Activated naive CD4-positive, alpha-beta T cell treated with anti-CD3 and anti-CD28 coated beads, Interleukin-2, amount 10 ng/mL, durations not matched to agents 7 days and 5 days (primary cell): ENCODE results near the gene FPR2.

Experiments used
- CTCF ChIA-PET: fragments of 350-600 bp; sonication (Branson Sonifier 250); formaldehyde crosslinking; loops from one replicate; lab custom pipeline; 2021; ENCODE audit warnings: antibody characterized with exemption; lab: Charles Lee
- DNase-seq: peaks from one replicate; pipeline ENCODE4 v3.0.0-alpha.2; 2020
- H3K27ac Mint-ChIP-seq: one replicate; pipeline ENCODE4 v1.8.0; 2021; ENCODE audit warnings: mild to moderate bottlenecking, moderate library complexity, mixed read lengths
- H3K27me3 Mint-ChIP-seq: one replicate; pipeline ENCODE4 v1.8.0; 2021; ENCODE audit warnings: mild to moderate bottlenecking, mixed read lengths
- H3K36me3 Mint-ChIP-seq: one replicate; pipeline ENCODE4 v1.8.0; 2021; ENCODE audit warnings: mixed read lengths
- H3K4me1 Mint-ChIP-seq: one replicate; pipeline ENCODE4 v1.8.0; 2021; ENCODE audit warnings: mixed read lengths
- H3K4me3 Mint-ChIP-seq: one replicate; pipeline ENCODE4 v1.8.0; 2021; ENCODE audit warnings: mild to moderate bottlenecking, moderate library complexity, mixed read lengths
- H3K9me3 Mint-ChIP-seq: one replicate; pipeline ENCODE4 v1.8.0; 2021; ENCODE audit warnings: mixed read lengths

Gene FPR2, protein sequence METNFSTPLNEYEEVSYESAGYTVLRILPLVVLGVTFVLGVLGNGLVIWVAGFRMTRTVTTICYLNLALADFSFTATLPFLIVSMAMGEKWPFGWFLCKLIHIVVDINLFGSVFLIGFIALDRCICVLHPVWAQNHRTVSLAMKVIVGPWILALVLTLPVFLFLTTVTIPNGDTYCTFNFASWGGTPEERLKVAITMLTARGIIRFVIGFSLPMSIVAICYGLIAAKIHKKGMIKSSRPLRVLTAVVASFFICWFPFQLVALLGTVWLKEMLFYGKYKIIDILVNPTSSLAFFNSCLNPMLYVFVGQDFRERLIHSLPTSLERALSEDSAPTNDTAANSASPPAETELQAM

DNA sequence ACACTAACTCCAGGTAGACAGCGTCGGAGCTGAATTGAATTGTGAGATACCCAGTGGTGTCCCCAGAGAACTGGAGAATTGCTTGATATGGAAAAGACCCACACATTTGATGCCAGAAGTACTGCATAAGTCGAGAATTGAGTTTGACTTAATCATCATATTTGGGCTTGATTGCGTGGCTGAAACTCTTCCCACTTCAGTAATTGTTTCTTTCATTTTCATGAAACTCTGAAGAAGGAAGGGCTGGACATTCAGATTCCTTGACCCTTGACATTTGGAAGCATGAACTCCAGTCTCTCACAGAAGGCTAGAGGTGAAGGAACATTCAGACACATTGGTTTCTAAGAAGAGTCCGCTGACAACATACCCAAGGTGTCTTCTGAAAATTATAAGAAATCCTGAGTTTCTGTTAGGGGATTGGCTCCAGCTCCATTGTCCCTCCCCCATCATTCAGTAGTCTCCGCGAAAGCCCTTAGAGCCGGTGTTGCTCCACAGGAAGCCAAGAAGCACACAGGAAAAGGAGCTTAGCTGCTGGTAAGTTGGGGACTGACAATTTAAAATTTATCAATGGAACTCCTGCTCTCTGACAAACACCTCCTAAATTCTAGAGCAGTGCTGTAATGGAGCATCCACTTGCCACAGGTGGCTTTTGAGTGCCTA lies at the start of gene FPR2:
FPR2 (plus strand) TSS at position 484 of the 660 bp plus-strand sequence. CDS start 7,479 bp downstream, outside the sequence.
- CTCF ChIA-PET, result no interaction called here
- Mint-ChIP-seq H3K27me3 (no peaks in the 10 kb centered on the region), H3K4me1 (no peaks in the 10 kb centered on the region), H3K9me3 (peaks cover 16% of the 10 kb centered on the region), H3K4me3 (no peak within 1 kb of the TSS), H3K27ac (no peak within 1 kb of the TSS), H3K36me3 (no peaks in the 10 kb centered on the region)
- DNase-seq, result no peak

DNA sequence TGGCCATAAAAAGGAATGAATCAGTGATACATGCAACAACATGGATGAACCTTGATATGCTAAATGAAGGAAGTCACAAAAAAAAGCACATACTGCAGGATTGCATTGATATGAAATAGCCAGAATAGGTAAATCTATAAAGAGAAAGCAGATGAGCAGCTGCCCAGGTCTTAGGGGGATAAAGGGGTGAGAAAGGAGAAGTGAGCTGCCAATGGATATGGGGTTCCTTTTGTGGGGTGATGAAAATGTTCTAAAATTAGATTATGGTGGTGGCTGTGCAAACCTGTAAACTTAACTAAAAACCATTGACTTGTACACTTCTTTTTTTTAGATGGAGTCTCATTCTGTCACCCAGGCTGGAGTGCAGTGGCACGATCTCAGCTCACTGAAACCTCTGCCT lies 49.3 kb upstream of the FPR2 start:
- Mint-ChIP-seq H3K9me3 (no peaks in the 10 kb centered on the region), H3K27me3 (peaks cover 17% of the 10 kb centered on the region), H3K4me1 (no peaks in the 10 kb centered on the region), H3K27ac (no peak overlapping the region), H3K4me3 (no peak overlapping the region), H3K36me3 (peaks cover 6% of the 10 kb centered on the region)
- DNase-seq, result no peak
- CTCF ChIA-PET, result no interaction called here

DNA sequence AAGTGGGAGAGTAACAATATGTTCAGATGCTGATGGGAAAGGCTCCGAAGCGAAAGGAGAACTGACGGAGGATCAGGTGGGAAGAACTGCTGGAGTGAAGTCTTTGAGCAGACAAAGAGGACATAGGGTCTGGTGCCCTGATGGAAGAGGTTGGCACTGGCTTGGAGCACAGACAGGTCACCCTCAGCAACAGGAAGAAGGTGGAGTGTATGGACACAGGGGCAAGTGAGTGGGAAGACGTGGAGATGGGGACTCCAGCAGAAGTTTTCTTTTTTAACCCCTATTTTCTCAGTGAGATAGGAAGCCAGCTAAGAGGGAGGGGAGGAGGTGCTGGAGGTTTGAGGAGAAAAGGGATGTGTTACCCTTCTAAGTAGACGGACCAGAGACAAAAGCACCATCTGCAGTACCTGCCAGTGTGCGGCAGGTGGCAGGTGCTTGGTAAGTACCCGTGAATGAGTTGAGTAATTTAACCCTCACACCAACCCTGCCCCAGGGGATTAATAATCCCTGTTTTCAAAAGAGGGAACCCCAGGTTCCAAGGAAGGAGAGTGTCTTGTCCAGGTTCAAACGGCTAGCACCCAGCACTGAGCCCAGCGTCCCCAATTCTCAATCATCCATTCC lies 48.4 kb upstream of the FPR2 start:
- no peaks in the 10 kb centered on the region for H3K4me1 Mint-ChIP-seq

DNA sequence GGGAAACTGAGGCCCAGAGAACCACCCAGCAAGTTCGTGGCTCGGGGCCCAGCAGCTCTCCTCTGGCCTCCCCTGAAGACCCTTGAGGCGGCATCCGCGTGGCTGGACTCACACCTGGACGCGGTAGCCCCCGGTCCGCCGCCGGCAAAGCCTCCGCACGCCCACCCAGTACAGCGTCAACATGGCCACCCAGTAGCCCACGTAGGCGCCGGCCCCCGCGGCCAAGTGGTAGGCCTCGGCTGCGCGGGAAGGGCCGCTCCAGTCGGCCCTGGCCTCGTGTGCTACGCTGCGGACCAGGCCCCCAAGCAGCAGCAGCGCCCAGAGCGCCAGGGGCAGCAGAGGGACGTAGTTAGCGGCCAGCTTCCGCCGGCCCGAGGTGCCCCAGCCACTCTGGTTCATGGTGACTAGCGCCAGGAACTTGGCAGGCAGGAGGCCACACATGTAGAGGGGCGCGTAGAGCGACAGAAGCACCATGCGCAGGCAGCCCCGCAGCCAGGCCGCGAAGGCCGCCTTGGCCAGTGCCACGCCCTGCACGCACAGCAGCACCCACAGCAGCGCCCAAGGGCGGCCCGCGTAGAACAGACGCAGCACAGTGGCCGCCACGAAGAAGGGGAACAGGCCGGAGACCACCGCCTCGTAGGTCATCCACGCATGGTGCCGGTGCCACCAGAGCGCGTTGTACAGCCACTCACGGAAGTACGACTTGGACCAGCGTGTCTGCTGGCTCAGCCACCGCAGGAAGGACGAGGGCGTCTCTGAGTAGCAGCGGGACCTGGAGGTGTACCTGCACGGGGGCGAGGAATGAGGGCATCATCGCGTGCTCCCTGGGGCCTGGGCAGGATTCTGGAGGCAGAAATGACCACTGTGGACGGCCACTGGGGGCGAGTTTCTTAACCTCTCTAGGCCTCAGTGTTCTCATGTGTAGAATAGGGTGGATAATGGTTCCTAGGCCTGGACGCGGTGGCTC lies 47.4 kb upstream of the FPR2 start:
- H3K36me3 Mint-ChIP-seq, result no peaks in the 10 kb centered on the region
- no peaks in the 10 kb centered on the region for H3K4me1 Mint-ChIP-seq
- no peak overlapping the region for H3K4me3 Mint-ChIP-seq
- CTCF ChIA-PET, result no interaction called here
- no peak for DNase-seq
- H3K27ac Mint-ChIP-seq, result no peak overlapping the region
- H3K9me3 Mint-ChIP-seq, result no peaks in the 10 kb centered on the region
- peaks cover 24% of the 10 kb centered on the region for H3K27me3 Mint-ChIP-seq

More for the DNA sequence above, 48.4 kb upstream of the FPR2 start:
- Mint-ChIP-seq H3K4me3 (no peak overlapping the region), H3K36me3 (peaks cover under 1% of the 10 kb centered on the region), H3K27me3 (peaks cover 17% of the 10 kb centered on the region), H3K9me3 (no peaks in the 10 kb centered on the region), H3K27ac (no peak overlapping the region)
- DNase-seq, result no peak
- CTCF ChIA-PET, result no interaction called here

DNA sequence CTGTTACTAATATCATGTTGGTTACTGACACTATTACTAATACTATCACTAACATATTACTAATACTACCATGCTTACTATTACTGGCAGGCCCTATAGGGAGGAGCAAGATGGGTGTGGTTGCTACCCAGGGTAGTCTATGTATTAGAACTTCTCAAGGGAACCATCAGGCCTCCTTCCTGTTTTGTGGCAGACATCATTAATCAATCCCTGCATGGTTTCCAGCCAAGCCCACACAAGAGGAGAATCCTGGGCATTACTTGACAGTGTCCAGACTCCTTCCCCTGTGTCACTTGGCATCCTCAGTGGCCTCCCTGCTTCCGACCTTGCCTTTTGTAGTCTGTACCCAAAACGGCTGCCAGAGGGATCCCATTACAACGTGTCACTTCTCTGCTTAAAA lies 46.1 kb upstream of the FPR2 start:
- Mint-ChIP-seq H3K9me3 (peaks cover 2% of the 10 kb centered on the region), H3K27me3 (peaks cover 32% of the 10 kb centered on the region), H3K4me3 (no peak overlapping the region), H3K27ac (no peak overlapping the region), H3K4me1 (peaks cover 3% of the 10 kb centered on the region), H3K36me3 (peaks cover 2% of the 10 kb centered on the region)
- DNase-seq, result no peak
- CTCF ChIA-PET, result no interaction called here

DNA sequence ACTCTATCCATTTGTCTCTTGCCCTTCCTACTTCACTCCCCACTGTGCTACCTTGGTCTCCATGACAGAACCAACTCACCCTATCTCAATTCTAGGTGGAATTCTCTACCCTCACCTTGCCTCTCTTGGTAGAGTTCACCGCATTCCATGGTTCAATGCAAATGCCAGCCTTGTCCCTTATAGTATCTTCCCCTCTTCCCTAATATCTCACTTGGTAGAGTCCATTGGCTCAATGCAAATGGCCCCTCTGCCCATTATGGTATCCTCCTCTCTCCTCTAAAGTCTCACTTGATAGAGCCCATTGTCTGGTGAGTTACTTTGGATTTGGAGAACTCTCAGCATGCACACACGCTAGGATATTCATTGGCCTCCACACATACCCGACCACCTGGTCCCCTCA lies 45.1 kb upstream of the FPR2 start:
- Mint-ChIP-seq H3K36me3 (peaks cover 2% of the 10 kb centered on the region), H3K9me3 (peaks cover 2% of the 10 kb centered on the region), H3K27ac (no peak overlapping the region), H3K4me3 (no peak overlapping the region), H3K27me3 (peaks cover 36% of the 10 kb centered on the region), H3K4me1 (peaks cover 3% of the 10 kb centered on the region)
- CTCF ChIA-PET, result no interaction called here
- no peak for DNase-seq

DNA sequence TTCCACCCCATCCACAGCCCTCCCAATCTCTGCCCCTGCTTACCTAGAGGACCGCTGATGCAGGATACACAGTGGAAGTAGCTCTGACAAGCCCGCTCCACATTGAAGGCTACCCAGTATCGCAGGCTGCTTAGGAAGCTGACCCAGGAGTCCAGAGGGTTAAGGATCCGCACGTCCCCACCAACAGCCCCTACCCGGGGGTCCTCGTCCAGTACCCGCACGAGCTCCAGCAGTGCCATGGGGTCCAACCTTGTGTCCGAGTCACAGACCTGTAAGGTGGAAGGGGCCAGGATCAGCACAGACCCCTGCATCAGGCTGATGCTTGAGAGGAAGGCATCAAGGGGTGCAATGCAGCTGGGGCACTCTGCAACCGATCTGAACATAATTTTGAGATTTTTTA lies 44.1 kb upstream of the FPR2 start:
- peaks cover 3% of the 10 kb centered on the region for H3K4me1 Mint-ChIP-seq
- CTCF ChIA-PET, result interaction anchor here (1.5 kb wide), 1 partner anchor 60 kb away, joined by 5 read pairs; no protein-coding TSS in a partner anchor
- no peak overlapping the region for H3K4me3 Mint-ChIP-seq
- no peak overlapping the region for H3K27ac Mint-ChIP-seq
- DNase-seq, result no peak
- H3K27me3 Mint-ChIP-seq, result peaks cover 43% of the 10 kb centered on the region
- H3K36me3 Mint-ChIP-seq, result peaks cover 2% of the 10 kb centered on the region
- H3K9me3 Mint-ChIP-seq, result peaks cover 2% of the 10 kb centered on the region

DNA sequence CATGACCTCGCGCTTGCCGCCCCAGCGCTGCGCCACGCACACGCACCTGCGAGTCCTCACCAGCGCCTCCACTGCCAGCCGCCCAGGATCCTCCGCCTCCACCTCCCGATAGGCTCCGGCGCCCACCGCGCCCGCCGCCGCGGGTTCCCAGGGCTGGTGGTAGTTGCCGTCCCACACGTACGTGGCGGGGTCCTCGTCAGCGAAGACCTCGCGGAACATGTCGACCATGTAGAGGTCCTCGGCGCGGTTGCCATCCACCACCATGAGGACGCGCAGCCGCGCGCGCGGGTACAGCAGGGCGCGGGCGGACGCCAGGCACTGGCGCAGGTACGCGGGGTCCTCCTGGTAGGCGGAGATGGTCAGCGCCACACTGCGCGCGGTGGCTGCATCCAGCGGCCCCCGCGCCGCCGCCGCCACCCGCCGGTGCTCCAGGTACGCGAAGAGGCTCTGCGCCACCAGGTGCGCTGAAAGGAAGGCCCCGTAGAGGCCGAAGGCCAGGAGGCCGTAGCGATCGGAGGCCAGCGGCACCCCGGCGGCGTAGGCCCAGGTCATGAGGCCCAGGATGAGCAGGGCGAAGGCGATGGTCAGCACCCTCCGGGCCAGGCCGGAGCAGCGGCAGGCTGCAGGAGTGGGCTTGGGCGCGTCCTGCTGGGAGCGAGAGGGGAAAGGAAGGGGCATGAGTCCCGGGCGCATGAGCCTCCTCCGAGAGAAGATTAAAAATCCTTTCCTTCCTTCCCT lies 41.6 kb upstream of the FPR2 start:
- CTCF ChIA-PET, result no interaction called here
- Mint-ChIP-seq H3K4me3 (no peak overlapping the region), H3K36me3 (peaks cover 2% of the 10 kb centered on the region), H3K4me1 (peaks cover 3% of the 10 kb centered on the region), H3K27me3 (peaks cover 52% of the 10 kb centered on the region), H3K9me3 (peaks cover 2% of the 10 kb centered on the region), H3K27ac (no peak overlapping the region)
- DNase-seq, result no peak

DNA sequence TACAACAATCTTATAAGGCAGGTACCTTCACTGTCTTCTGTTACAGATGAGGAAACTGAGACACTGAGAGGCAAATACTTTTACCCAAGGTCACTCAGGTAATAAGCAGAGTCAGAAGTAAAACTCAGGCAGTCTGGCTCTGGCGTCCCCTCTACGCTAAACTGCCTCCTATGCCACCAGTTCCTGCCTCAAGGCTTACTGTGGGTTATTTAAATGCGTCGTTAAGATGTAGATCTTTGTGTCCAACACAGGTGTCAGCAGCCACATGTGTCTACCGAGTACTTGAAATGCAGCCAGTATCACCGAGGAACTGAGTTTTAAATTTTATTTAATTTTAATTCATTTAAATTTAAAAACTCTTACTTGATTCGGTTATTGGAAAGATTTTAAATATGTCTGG lies 39.1 kb upstream of the FPR2 start:
- Mint-ChIP-seq H3K36me3 (peaks cover 2% of the 10 kb centered on the region), H3K9me3 (peaks cover 2% of the 10 kb centered on the region), H3K27ac (no peak overlapping the region), H3K4me1 (peaks cover 3% of the 10 kb centered on the region), H3K4me3 (no peak overlapping the region), H3K27me3 (peaks cover 59% of the 10 kb centered on the region)
- no peak for DNase-seq
- CTCF ChIA-PET, result no interaction called here

DNA sequence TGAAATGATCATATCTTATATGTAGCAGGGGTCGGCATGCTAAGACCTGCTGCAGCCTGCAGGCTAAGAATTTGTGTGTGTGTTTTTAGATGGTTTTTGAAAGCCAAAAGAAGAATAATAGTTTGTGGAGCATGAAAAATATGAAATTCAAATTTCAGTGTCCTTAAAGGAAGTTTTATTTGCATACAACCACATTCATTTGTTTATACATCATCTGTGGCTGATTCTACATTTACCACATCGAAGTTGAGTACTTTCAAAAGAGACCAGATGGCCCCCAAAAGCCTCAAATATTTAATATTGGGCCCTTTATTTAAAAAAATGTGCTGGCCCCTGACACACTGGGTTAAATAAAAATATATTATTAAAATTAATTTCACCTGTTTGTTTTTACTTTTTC lies 38.5 kb upstream of the FPR2 start:
- DNase-seq, result no peak
- Mint-ChIP-seq H3K9me3 (peaks cover 2% of the 10 kb centered on the region), H3K27me3 (peaks cover 59% of the 10 kb centered on the region), H3K27ac (no peak overlapping the region), H3K36me3 (peaks cover 2% of the 10 kb centered on the region), H3K4me1 (peaks cover 3% of the 10 kb centered on the region), H3K4me3 (no peak overlapping the region)
- CTCF ChIA-PET, result no interaction called here

DNA sequence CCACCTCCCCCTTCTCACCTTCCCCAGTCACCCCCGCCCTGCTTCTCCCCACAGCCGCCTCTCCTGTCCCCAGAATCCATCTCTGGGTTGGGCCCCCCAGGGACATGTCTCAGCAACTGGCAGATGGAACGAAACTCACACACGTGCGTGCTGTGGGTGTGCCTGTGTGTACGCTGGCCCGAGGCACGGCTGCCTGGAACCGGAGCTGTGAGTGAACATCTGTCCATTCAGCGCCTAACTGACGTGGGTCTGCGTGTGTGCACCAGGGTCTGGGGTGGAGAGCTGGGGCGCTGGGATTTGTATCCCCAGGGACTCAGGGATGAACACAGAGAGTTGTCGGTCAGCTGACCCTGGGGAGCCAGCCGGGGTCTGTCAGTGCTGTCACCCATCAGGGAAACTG lies 36.4 kb upstream of the FPR2 start:
- Mint-ChIP-seq H3K4me1 (no peaks in the 10 kb centered on the region), H3K27me3 (peaks cover 46% of the 10 kb centered on the region), H3K4me3 (no peak overlapping the region), H3K27ac (no peak overlapping the region), H3K9me3 (peaks cover 5% of the 10 kb centered on the region), H3K36me3 (no peaks in the 10 kb centered on the region)
- DNase-seq, result no peak
- CTCF ChIA-PET, result no interaction called here

DNA sequence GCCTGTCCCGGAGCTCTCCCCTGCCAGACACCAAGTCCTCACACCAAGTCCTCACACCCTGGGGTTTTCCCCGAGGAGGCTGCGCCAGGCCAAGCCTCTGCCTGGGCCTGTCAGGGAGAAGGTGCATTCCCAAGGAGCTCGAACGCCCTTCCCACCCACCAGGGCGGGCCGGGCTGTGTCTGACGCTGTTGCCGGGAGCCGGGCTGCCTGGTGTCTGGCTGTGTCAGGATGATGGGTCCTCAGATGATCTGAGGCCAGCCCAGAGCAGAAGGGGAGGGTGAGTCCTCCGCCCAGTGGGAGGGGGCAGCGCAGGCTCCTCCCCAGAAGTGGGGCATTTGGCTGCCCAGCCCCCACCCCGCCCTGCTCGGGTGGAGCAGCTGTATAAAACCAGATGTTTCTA lies 34.9 kb upstream of the FPR2 start:
- H3K27me3 Mint-ChIP-seq, result peaks cover 31% of the 10 kb centered on the region
- H3K27ac Mint-ChIP-seq, result no peak overlapping the region
- H3K4me1 Mint-ChIP-seq, result no peaks in the 10 kb centered on the region
- no peak overlapping the region for H3K4me3 Mint-ChIP-seq
- DNase-seq, result no peak
- CTCF ChIA-PET, result no interaction called here
- no peaks in the 10 kb centered on the region for H3K36me3 Mint-ChIP-seq
- peaks cover 16% of the 10 kb centered on the region for H3K9me3 Mint-ChIP-seq

DNA sequence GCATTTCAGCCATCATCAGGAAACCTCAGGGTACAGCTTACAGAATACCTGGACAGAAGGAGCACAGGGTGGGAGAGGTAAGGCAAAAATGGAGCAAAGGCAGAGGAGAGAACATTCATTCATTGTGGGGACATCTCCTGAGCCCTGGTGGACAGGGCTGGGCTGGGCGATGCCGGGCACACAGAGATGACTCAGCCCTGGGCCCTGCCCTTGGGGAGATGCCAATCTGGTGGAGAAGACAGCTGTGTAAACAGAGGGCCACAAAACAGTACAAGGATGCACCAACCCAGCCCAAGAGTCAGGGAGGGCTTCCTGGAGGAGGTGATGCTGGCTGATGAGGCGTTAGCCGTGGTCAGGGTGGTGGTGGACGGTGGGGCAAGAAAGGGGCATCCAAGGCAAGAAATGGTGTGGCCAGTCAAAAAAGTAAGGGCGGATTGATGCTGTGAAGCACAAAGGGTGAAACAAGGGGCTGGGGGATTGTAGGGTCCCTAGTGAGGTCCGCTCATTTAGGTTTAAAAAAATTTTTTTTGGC lies 33.6 kb upstream of the FPR2 start:
- CTCF ChIA-PET, result no interaction called here
- peaks cover 29% of the 10 kb centered on the region for H3K27me3 Mint-ChIP-seq
- no peak for DNase-seq
- no peak overlapping the region for H3K27ac Mint-ChIP-seq
- H3K9me3 Mint-ChIP-seq, result peaks cover 21% of the 10 kb centered on the region
- H3K36me3 Mint-ChIP-seq, result no peaks in the 10 kb centered on the region
- no peaks in the 10 kb centered on the region for H3K4me1 Mint-ChIP-seq
- no peak overlapping the region for H3K4me3 Mint-ChIP-seq
